K562 (cell line): Measurements from ENCODE around the gene ANXA2. TPM values are rescaled to one million over a fixed set of nuclear protein-coding genes. Genes with fewer than 3 reads are reported as not detected.

Experiments used
- BHLHE40 ChIP-seq: IDR thresholded peaks from 2 replicates; pipeline ENCODE4 v1.6.1; 2011; ENCODE audit warnings: low read length, improper control_type of control experiment
- CTBP1 ChIP-seq: fragments of 450-650 bp; IDR thresholded peaks from 2 replicates; pipeline ENCODE4 v1.6.1; 2016; ENCODE audit warnings: borderline replicate concordance
- EP300 ChIP-seq: IDR thresholded peaks from 2 replicates; pipeline ENCODE4 v1.6.1; 2012; ENCODE audit warnings: low read length, improper control_type of control experiment
- GTF2F1 ChIP-seq: IDR thresholded peaks from 2 replicates; pipeline ENCODE4 v1.6.1; 2011; ENCODE audit warnings: low read depth, low read length, improper control_type of control experiment
- PHF20 ChIP-seq: fragments of 450-650 bp; IDR thresholded peaks from 2 replicates; pipeline ENCODE4 v1.6.1; 2018; ENCODE audit not compliant: partially characterized antibody
- RREB1 ChIP-seq: fragments of 250-450 bp; sonication (Bioruptor Pico); IDR thresholded peaks from 2 replicates; pipeline ENCODE4 v1.4.0; 2020
- SP2 ChIP-seq: IDR thresholded peaks from 2 replicates; pipeline ENCODE4 v1.6.1; 2011; ENCODE audit warnings: mild to moderate bottlenecking, low read depth, low read length, moderate library complexity; ENCODE audit not compliant: poor library complexity, severe bottlenecking; ENCODE audit errors: extremely low read depth
- TRIM24 ChIP-seq, 2 experiments: fragments of 450-650 bp; IDR thresholded peaks; 2 replicates each; pipeline ENCODE4 v1.6.1; 2016
- ZBTB43 ChIP-seq: sonication (generic); formaldehyde crosslinking; IDR thresholded peaks from 2 replicates; pipeline ENCODE4 v1.8.0; 2023; ENCODE audit warnings: mild to moderate bottlenecking, missing genetic modification reagents
- ZNF436 ChIP-seq: fragments of 250-450, 450-650 bp; sonication (Bioruptor Pico); formaldehyde crosslinking; IDR thresholded peaks from 2 replicates; pipeline ENCODE4 v1.7.0; 2020; ENCODE audit warnings: mild to moderate bottlenecking
- ZNF668 ChIP-seq: fragments of 250-450 bp; sonication (Bioruptor Pico); IDR thresholded peaks from 2 replicates; pipeline ENCODE4 v1.8.0; 2022; ENCODE audit warnings: mild to moderate bottlenecking, inconsistent platforms
- ZZZ3 ChIP-seq: fragments of 450-650 bp; IDR thresholded peaks from 2 replicates; pipeline ENCODE4 v1.6.1; 2016; ENCODE audit warnings: antibody characterized with exemption, mild to moderate bottlenecking, moderate library complexity
- polyA plus RNA-seq, 8 experiments: library from polyadenylated mRNA; depleted of rRNA in 4 of 8; stranded (reverse) in 5 of 8; unstranded in 3 of 8; fragments of >200 nt; fragmentation: Nextera tagmentation in 2 of 8; fragmentation: Illumina TruSeq in 1 of 8; extraction: Ambion mirVana in 2 of 8; extraction: Trizol in 1 of 8; gene quantifications; 2 replicates each; pipeline versions ENCODE4 v1.2.1 to v1.2.3, GENCODE V29; 2011 to 2014; ENCODE audit warnings: inconsistent platforms in 1 of 8, missing spikeins in 1 of 8
- total RNA-seq, 7 experiments: library from RNA; depleted of rRNA in 6 of 7; stranded (reverse); fragments of >200 nt in 6 of 7; fragmentation: Illumina TruSeq in 2 of 7; extraction: Trizol in 2 of 7; gene quantifications; 2 replicates each; pipeline versions ENCODE4 v1.2.1 to v1.2.3, GENCODE V29; 2011 to 2021; ENCODE audit warnings: low replicate concordance in 1 of 7

The ANXA2 gene
- total and polyA plus RNA-seq, 9 of the 15 experiments (the other 6 are each of a cell fraction or from before 2014, with no cell fraction given) = 301 to 1,102 (median 452) TPM

DNA sequence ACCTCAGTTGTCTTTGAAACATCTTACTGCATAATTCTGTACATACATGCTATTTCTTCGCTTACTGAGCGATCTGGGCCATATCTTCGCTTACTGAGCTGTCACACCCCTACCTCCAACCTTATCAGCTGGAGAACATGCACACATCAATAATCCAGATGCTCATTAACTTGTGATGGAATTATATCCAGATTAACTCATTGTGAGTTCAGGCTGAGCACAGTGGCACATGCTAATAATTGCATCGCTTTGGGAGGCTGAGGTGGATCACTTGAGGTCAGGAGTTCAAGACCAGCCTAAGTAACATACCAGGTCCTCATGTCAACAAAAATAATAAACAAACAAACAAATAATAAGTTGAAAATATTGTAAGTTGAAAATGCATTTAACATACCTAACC, 19.3 kb upstream of the ANXA2 start (continued):
- TF ChIP-seq TRIM24 (IDR thresholded peaks at IDR 0.05) (peak; percentile 48 to 50; a peak in 2 of 4 replicates), EP300 (peak; percentile 34), SP2 (no peak), ZZZ3 (no peak), ZNF668 (CRISPR knock-in tag) (no peak), PHF20 (no peak), GTF2F1 (no peak), ZBTB43 (CRISPR knock-in tag) (no peak), RREB1 (CRISPR knock-in tag) (no peak), BHLHE40 (peak; percentile 47), CTBP1 (peak; percentile 57; the same call in 1 of the 2 replicates), ZNF436 (CRISPR knock-in tag) (no peak)
